ENCODE results near the gene GART.
"Not testable (repeated sequence)": the region's sequence is repeated elsewhere in the genome, so short reads cannot be mapped to it uniquely, and the experiment has no call there.

The GART gene

GRCh38 chr21:33578214-33578613, 36.3 kb upstream of the GART start:
- TF ChIP-seq, protein P1, sequence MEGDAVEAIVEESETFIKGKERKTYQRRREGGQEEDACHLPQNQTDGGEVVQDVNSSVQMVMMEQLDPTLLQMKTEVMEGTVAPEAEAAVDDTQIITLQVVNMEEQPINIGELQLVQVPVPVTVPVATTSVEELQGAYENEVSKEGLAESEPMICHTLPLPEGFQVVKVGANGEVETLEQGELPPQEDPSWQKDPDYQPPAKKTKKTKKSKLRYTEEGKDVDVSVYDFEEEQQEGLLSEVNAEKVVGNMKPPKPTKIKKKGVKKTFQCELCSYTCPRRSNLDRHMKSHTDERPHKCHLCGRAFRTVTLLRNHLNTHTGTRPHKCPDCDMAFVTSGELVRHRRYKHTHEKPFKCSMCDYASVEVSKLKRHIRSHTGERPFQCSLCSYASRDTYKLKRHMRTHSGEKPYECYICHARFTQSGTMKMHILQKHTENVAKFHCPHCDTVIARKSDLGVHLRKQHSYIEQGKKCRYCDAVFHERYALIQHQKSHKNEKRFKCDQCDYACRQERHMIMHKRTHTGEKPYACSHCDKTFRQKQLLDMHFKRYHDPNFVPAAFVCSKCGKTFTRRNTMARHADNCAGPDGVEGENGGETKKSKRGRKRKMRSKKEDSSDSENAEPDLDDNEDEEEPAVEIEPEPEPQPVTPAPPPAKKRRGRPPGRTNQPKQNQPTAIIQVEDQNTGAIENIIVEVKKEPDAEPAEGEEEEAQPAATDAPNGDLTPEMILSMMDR (IDR thresholded peaks at IDR 0.05; ENCODE audit: insufficient read depth, low read depth, low read length, missing control alignments), result no peak
- H3K4me3 ChIP-seq (ENCODE audit: low read depth, low read length), result no peak overlapping the region
- no peak for DNase-seq (ENCODE audit: low read depth)

DNA sequence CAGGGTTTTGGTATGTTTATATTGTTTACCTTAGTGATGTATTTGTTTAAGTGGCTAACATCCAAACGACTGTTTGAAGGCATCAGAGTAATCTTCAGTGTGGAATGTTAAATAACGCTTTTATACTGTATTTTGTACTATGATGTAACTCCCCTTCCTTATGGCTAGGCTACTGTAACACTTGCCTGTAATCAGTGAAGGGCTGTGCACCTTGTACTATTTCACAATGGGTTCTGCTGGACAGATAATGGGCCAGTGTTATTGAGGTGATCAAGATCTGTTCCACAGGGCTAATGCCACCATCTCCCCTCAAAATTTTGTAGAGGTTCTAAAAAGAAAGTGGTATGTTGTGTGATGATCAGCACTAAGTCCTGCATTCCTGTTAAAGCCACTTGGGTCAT, 34.8 kb upstream of the GART start:
- H3K4me3 ChIP-seq (ENCODE audit: low read depth, low read length); DNase-seq (ENCODE audit: low read depth): not testable (repeated sequence)

- DNase-seq (ENCODE audit: low read depth), result no peak
- TF ChIP-seq, protein P1 (IDR thresholded peaks at IDR 0.05; ENCODE audit: insufficient read depth, low read depth, low read length, missing control alignments), result no peak
- no peak overlapping the region for H3K4me3 ChIP-seq (ENCODE audit: low read depth, low read length)
Observed at GRCh38 chr21:33572350-33572749, 30.4 kb upstream of the GART start.

DNA sequence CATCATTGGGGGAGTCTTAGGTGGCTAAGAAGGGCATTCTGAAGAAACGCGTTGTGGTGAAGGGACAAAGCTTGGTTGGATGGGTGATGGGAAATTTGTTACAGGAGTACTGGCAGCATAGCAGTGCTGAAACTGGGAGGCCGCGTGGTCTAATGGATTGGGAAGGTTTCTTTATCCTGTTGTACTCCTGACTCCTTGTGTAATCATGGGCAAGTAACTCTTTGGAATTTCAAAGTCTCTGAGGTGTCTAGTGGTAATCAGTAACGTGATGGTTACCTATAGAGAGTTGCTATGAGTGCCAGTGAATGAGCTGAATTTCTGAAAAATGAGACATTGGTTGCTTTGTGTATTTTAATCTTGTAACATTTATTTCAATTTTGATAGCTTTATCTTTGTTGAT, 28.1 kb upstream of the GART start:
- DNase-seq (ENCODE audit: low read depth), result no peak
- no peak overlapping the region for H3K4me3 ChIP-seq (ENCODE audit: low read depth, low read length)

DNA sequence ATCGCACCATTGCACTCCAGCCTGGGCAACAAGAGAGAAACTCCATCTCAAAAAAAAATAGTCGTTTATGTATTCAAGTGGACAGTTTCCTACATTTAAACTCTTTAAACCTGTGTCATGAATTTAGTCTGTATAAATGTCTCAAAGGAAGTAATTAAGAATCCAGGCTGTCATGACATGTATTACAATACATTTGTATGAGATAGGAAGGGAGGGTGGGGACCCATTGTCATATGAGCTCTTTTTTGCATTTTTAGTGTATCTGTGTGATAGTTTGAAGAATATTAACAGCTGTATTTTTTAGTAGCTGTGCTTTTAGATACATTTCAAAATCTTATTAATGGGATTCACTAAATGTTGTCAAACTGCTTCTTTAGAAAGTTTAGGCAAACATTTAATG, 26.5 kb upstream of the GART start:
- TF ChIP-seq, protein P1 (IDR thresholded peaks at IDR 0.05; ENCODE audit: insufficient read depth, low read depth, low read length, missing control alignments), result no peak
- DNase-seq (ENCODE audit: low read depth), result no peak

More for the DNA sequence above, 28.1 kb upstream of the GART start:
- TF ChIP-seq, protein P1 (IDR thresholded peaks at IDR 0.05; ENCODE audit: insufficient read depth, low read depth, low read length, missing control alignments), result no peak

DNA sequence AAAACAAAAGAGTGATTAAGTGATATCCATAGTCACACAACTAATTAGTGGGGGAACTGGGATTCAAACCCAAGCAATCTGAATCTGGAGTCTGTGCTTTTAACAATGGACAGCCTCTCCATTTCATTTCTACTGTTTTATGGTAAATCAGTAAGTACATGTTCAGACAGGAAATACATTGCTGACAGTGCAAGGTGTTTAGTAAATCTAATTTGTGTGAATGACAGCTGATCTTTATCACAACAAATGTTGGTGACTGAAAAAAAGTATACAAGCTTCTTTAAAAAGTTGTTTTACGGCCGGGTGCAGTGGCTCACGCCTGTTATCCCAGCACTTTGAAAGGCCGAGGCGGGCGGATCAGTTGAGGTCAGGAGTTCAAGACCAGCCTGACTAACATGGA, 26.0 kb upstream of the GART start:
- no peak overlapping the region for H3K4me3 ChIP-seq (ENCODE audit: low read depth, low read length)
- no peak for DNase-seq (ENCODE audit: low read depth)
- TF ChIP-seq, protein P1 (IDR thresholded peaks at IDR 0.05; ENCODE audit: insufficient read depth, low read depth, low read length, missing control alignments), result no peak

More for the DNA sequence above, 26.5 kb upstream of the GART start:
- H3K4me3 ChIP-seq (ENCODE audit: low read depth, low read length), result no peak overlapping the region

- DNase-seq (ENCODE audit: low read depth), result no peak
- TF ChIP-seq, protein P1 (IDR thresholded peaks at IDR 0.05; ENCODE audit: insufficient read depth, low read depth, low read length, missing control alignments), result no peak
- H3K4me3 ChIP-seq (ENCODE audit: low read depth, low read length), result no peak overlapping the region
Observed at GRCh38 chr21:33566514-33566913, 24.6 kb upstream of the GART start.

All from GM12865 (cell line).